Neural crest cell (in vitro differentiated cells): ENCODE measurements around the gene PSMF1. TPM values are rescaled to one million over a fixed set of nuclear protein-coding genes. Genes with fewer than 3 reads are reported as not detected.
A peak's percentile ranks its signal among the peaks of the same experiment; 100 is the strongest.

Source experiments
- DNase-seq: peaks from one replicate; pipeline ENCODE4 v3.0.0; 2021; ENCODE audit warnings: low read depth, mixed read lengths, low spot score
- H3K27ac Mint-ChIP-seq: one replicate; pipeline ENCODE4 v1.8.0; 2021; ENCODE audit warnings: mild to moderate bottlenecking, mixed read lengths; ENCODE audit not compliant: unreplicated experiment
- H3K27me3 Mint-ChIP-seq: 2 replicates; pipeline ENCODE4 v1.8.0; 2021; ENCODE audit warnings: low read depth, mild to moderate bottlenecking, mixed read lengths
- H3K36me3 Mint-ChIP-seq: 2 replicates; pipeline ENCODE4 v1.8.0; 2021; ENCODE audit warnings: low read depth, mild to moderate bottlenecking, mixed read lengths
- H3K4me1 Mint-ChIP-seq: 2 replicates; pipeline ENCODE4 v1.8.0; 2021; ENCODE audit warnings: mixed read lengths
- H3K4me3 Mint-ChIP-seq: one replicate; pipeline ENCODE4 v1.8.0; 2021; ENCODE audit warnings: mild to moderate bottlenecking, mixed read lengths
- H3K9me3 Mint-ChIP-seq: 2 replicates; pipeline ENCODE4 v1.8.0; 2021; ENCODE audit warnings: mixed read lengths
- CTCF ChIP-seq: fragments of 200-600 bp; sonication (generic); conservative IDR thresholded peaks from 2 replicates; pipeline ENCODE4 v1.5.0; 2021; ENCODE audit warnings: antibody characterized with exemption, mild to moderate bottlenecking
- total RNA-seq: library from RNA; stranded (reverse); gene quantifications from 2 replicates; pipeline ENCODE4 v1.2.1, GENCODE V29; 2021

PSMF1 gene
- total RNA-seq, 1 donor from 2014 or later: 107 TPM

DNA sequence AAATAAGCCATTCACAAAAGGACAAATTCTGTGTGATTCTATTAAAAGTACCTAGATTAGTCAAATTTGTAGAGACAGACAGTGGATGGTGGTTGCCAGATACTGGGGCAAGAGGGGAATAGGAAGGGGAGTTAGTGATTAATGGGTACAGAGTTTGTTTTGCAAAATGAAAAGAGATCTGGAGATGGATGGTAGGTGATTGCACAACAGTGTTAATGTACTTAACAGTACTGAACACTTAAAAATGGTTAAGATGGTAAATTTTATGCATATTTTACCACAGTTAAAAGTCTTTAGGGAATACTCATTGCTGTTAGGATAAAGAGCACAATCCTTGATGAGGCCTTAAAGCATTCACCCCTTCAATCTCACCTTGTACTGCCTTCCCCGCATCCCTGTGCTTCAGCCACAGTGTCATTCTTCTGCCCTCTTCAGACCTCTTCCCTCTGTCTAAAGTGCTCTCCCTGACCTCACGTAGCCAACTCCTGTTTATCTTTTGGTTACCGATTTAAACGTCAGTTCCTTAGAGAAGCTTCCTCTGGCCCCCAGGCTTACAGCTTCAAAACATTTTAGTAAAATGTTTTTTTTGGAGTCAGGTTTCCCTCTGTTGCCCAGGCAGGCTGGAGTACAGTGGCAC lies 11.8 kb downstream of the PSMF1 start:
- H3K27ac Mint-ChIP-seq: no peak overlapping the region
- H3K9me3 Mint-ChIP-seq: peaks cover 4% of the 10 kb centered on the region

GRCh38 chr20:1130847-1131246 lies 12.4 kb downstream of the PSMF1 start:
- H3K4me3 Mint-ChIP-seq: no peak overlapping the region
- H3K4me1 Mint-ChIP-seq: peaks cover 9% of the 10 kb centered on the region
- peaks cover 4% of the 10 kb centered on the region for H3K9me3 Mint-ChIP-seq
- no peaks in the 10 kb centered on the region for H3K27me3 Mint-ChIP-seq
- DNase-seq: no peak
- no peak for TF ChIP-seq CTCF
- peak overlapping the region; percentile 65 for H3K27ac Mint-ChIP-seq
- peaks cover 43% of the 10 kb centered on the region for H3K36me3 Mint-ChIP-seq

More for the DNA sequence above, 11.8 kb downstream of the PSMF1 start:
- H3K4me1 Mint-ChIP-seq: peaks cover 9% of the 10 kb centered on the region
- TF ChIP-seq CTCF: no peak
- DNase-seq: no peak
- H3K36me3 Mint-ChIP-seq: peaks cover 36% of the 10 kb centered on the region
- no peaks in the 10 kb centered on the region for H3K27me3 Mint-ChIP-seq
- no peak overlapping the region for H3K4me3 Mint-ChIP-seq

- no peak for DNase-seq
- Mint-ChIP-seq H3K36me3 (peaks cover 47% of the 10 kb centered on the region), H3K4me1 (peaks cover 9% of the 10 kb centered on the region), H3K27me3 (no peaks in the 10 kb centered on the region), H3K27ac (peak overlapping the region; percentile 65), H3K9me3 (peaks cover 4% of the 10 kb centered on the region), H3K4me3 (no peak overlapping the region)
- TF ChIP-seq CTCF: no peak
Measured at GRCh38 chr20:1131354-1131753, 13.0 kb downstream of the PSMF1 start.

- H3K9me3 Mint-ChIP-seq: peaks cover 4% of the 10 kb centered on the region
Measured at GRCh38 chr20:1134355-1134754, 16.0 kb downstream of the PSMF1 start.

GRCh38 chr20:1134836-1135235 lies 16.4 kb downstream of the PSMF1 start:
- no peak for TF ChIP-seq CTCF
- H3K4me3 Mint-ChIP-seq: no peak overlapping the region

More at GRCh38 chr20:1134355-1134754, 16.0 kb downstream of the PSMF1 start:
- Mint-ChIP-seq H3K36me3 (peaks cover 40% of the 10 kb centered on the region), H3K4me3 (no peak overlapping the region), H3K27me3 (no peaks in the 10 kb centered on the region), H3K4me1 (peaks cover 9% of the 10 kb centered on the region), H3K27ac (no peak overlapping the region)
- TF ChIP-seq CTCF: no peak
- no peak for DNase-seq

More at GRCh38 chr20:1134836-1135235, 16.4 kb downstream of the PSMF1 start:
- H3K36me3 Mint-ChIP-seq: peaks cover 37% of the 10 kb centered on the region
- peaks cover 4% of the 10 kb centered on the region for H3K9me3 Mint-ChIP-seq
- DNase-seq: no peak
- H3K4me1 Mint-ChIP-seq: peaks cover 9% of the 10 kb centered on the region
- H3K27me3 Mint-ChIP-seq: no peaks in the 10 kb centered on the region
- H3K27ac Mint-ChIP-seq: no peak overlapping the region
